SU-DHL-6 (cell line): Measurements from ENCODE around the gene SMIM31.

Experiments
- EZH2phosphoT487 ChIP-seq: fragments of 200-600 bp; sonication (generic), shearing (Covaris generic); conservative IDR thresholded peaks from 2 replicates; pipeline ENCODE4 v1.6.1; 2018; ENCODE audit warnings: mild to moderate bottlenecking, antibody characterized with exemption, low read length, moderate library complexity, mixed read lengths
- TF ChIP-seq, protein P1 (sequence below): fragments of 200-600 bp; sonication (generic); IDR thresholded peaks from one replicate; pipeline ENCODE4 v1.5.1; 2017; ENCODE audit warnings: antibody characterized with exemption, mild to moderate bottlenecking, low read length, moderate library complexity; ENCODE audit not compliant: insufficient read depth, poor library complexity, severe bottlenecking

DNA sequence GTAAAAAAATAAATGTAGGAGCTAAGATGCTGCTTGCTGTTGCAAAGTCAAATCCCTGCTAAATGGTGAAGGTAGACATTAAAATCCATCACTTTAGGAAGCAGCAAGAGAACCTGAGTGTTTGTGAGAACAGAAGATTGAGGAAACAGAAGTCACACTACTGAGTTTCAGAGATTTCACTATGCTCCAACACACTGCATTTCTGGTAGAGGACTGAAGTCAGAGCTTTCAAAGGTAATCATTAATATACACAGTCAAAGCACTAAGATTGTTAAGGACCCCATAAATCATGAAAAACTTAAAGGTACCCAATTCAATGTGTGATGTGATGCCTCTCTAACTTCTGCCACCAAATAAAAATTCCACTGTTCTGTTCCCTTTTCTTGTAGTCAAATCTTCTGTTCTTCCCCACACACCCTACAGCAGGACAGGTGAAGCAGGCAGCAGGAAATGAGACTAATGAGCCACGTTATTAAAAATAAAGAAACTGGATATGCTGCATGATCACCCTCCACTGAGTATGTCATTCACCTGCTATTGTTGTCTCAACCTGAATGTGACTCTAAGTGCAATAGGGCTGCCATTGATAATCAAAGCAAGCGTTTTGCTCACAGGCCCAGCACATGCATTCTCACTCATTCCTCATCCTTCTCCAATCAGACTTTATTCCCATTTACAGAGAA, 94.2 kb downstream of the SMIM31 start:
- TF ChIP-seq, protein P1, sequence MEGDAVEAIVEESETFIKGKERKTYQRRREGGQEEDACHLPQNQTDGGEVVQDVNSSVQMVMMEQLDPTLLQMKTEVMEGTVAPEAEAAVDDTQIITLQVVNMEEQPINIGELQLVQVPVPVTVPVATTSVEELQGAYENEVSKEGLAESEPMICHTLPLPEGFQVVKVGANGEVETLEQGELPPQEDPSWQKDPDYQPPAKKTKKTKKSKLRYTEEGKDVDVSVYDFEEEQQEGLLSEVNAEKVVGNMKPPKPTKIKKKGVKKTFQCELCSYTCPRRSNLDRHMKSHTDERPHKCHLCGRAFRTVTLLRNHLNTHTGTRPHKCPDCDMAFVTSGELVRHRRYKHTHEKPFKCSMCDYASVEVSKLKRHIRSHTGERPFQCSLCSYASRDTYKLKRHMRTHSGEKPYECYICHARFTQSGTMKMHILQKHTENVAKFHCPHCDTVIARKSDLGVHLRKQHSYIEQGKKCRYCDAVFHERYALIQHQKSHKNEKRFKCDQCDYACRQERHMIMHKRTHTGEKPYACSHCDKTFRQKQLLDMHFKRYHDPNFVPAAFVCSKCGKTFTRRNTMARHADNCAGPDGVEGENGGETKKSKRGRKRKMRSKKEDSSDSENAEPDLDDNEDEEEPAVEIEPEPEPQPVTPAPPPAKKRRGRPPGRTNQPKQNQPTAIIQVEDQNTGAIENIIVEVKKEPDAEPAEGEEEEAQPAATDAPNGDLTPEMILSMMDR, result no peak
- no peak for TF ChIP-seq EZH2phosphoT487
